DMS 273 treated with DMSO at 0.1 percent for 48 hours (cell line): ENCODE data around the gene LPIN3.

Source experiments
- DNase-seq: peaks from one replicate; lab custom pipeline; 2025; lab: John Stamatoyannopoulos, UW

Gene LPIN3

GRCh38 chr20:41349266-41349665 is 8.6 kb downstream of the LPIN3 start:
- DNase-seq, result no peak

GRCh38 chr20:41349943-41350342 is 9.3 kb downstream of the LPIN3 start:
- DNase-seq, result no peak

- DNase-seq, result no peak
Observed at GRCh38 chr20:41350408-41350962, 9.9 kb downstream of the LPIN3 start.

GRCh38 chr20:41352106-41352505 is 11.5 kb downstream of the LPIN3 start:
- no peak for DNase-seq

GRCh38 chr20:41352666-41353065 is 12.0 kb downstream of the LPIN3 start:
- DNase-seq, result no peak

GRCh38 chr20:41353530-41353929 is 12.9 kb downstream of the LPIN3 start:
- DNase-seq, result no peak

- no peak for DNase-seq
Observed at GRCh38 chr20:41355192-41355591, 14.6 kb downstream of the LPIN3 start.

GRCh38 chr20:41355598-41356203 is 15.1 kb downstream of the LPIN3 start:
- DNase-seq, result no peak

GRCh38 chr20:41356951-41357350 is 16.3 kb downstream of the LPIN3 start:
- DNase-seq, result no peak

- DNase-seq, result no peak
Observed at GRCh38 chr20:41357424-41358163, 17.0 kb downstream of the LPIN3 start.

GRCh38 chr20:41358230-41358629 is 17.6 kb downstream of the LPIN3 start:
- no peak for DNase-seq

GRCh38 chr20:41358717-41359116 is 18.1 kb downstream of the LPIN3 start:
- DNase-seq, result no peak

- no peak for DNase-seq
Observed at GRCh38 chr20:41359541-41360011, 19.0 kb downstream of the LPIN3 start.

GRCh38 chr20:41360831-41361756 is 20.5 kb downstream of the LPIN3 start:
- no peak for DNase-seq

- DNase-seq, result no peak
Observed at GRCh38 chr20:41361757-41362747, 21.4 kb downstream of the LPIN3 start.

GRCh38 chr20:41362748-41363140 is 22.1 kb downstream of the LPIN3 start:
- DNase-seq, result no peak

GRCh38 chr20:41363601-41364000 is 23.0 kb downstream of the LPIN3 start:
- no peak for DNase-seq

- DNase-seq, result no peak
Observed at GRCh38 chr20:41364236-41364855, 23.7 kb downstream of the LPIN3 start.

GRCh38 chr20:41364967-41365765 is 24.5 kb downstream of the LPIN3 start:
- DNase-seq, result no peak
